ENCODE results near the gene FABP7. TPM values are rescaled to one million over a fixed set of nuclear protein-coding genes. Genes with fewer than 3 reads are reported as not detected.

Gene FABP7
- total RNA-seq, 2 donors from 2014 or later: not detected

Other genes with a start within 250 kb of the FABP7 start
- gene PKIB, start 169.3 kb upstream of the FABP7 start, total RNA-seq: 1 to 10 TPM; 1.0 to 1.1 TPM
- 1 to 10 TPM in 1 of 2 donors, not detected in 1; 1.4 TPM for gene SMPDL3A, start 9.5 kb downstream of the FABP7 start, total RNA-seq
- gene CLVS2, start 216.5 kb downstream of the FABP7 start, total RNA-seq: not detected